GM21723 (cell line): ENCODE measurements around the gene UNKL.

Experiments
- ATAC-seq: cut with Tn5 transposase; IDR thresholded peaks from one replicate; pipeline ENCODE4 v1.9.1; 2021; ENCODE audit warnings: mild to moderate bottlenecking, moderate library complexity; ENCODE audit not compliant: unreplicated experiment

UNKL gene

DNA sequence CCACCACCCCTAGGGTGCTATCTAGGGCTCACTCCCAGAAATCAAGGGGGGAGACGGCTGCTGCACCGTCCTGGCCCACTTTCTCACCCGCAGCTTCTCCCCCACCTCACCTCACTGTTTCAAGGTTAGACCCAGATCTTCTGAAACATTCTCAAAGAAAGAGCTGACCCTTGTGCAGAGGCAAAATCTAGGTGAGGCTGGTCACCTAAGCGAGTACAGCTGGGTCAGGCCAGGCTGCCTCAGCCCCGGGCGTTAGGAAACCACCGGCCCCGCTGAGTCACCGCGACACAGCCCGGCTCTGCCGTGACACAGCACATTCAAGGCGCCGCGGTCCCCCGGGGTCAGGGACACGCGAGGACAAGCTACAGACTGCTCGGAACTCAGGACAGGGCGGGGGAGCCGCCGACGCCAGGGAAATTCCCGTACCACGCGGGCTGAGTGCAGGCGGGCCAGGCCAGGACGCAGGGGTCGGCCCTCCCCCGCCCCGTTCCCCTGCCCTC lies 35.6 kb downstream of the UNKL start:
- peak; percentile 41 for ATAC-seq

DNA sequence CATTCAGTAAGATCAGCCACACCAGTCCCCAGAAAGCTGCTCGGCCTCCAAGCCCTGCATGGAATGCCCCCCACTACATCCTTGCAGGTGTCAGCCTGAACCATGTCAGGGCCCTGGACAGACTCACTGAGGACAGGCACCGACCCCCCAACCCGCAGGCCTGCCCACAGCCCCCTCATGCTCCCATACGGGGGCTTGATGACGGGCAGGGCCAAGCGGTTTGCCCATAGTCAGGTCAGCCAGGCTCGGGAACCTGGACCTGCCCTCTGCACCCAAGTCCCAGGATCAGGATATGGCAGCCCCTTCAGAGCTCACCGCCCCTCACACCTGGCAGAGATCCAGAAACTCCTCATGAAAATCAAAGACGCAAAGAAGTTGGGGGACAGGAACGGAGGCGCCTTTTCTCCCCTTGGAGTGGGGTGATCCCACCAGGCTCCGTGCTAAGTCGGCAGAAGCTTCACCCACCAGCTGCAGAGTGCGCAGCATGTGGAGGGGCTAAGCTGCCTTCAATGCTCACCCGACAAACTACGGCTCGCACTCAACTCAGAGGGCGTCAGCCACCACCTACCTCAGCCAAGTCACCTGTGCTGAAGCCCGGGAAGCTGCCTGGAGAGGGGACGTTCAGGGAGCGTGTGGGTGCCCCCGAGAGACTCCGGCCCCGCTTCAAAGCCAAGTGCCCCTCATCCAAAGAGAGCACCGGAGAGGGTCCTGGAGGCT lies 36.3 kb downstream of the UNKL start:
- no peak for ATAC-seq

- no peak for ATAC-seq
These were observed 37.0 kb downstream of the UNKL start for GRCh38 chr16:1377406-1378010.

- no peak for ATAC-seq
These were observed 38.6 kb downstream of the UNKL start for GRCh38 chr16:1375741-1376410.

DNA sequence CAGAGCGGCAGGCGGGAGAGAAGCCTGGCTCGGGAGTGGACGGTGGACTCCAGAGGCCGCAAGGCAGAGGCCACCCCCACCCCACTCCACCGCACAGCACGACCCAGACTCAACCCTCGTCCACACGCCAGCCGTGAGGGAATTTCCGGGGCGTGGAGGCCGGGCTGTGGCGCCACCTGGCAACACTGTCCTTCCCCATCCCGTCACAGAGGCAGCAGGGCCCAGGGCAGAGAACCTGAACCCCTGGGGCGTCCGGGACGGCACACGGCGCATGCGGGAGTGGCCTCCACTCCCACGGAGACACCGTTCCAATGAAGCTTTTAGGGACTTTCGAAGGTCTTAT lies 39.2 kb downstream of the UNKL start:
- ATAC-seq = no peak

DNA sequence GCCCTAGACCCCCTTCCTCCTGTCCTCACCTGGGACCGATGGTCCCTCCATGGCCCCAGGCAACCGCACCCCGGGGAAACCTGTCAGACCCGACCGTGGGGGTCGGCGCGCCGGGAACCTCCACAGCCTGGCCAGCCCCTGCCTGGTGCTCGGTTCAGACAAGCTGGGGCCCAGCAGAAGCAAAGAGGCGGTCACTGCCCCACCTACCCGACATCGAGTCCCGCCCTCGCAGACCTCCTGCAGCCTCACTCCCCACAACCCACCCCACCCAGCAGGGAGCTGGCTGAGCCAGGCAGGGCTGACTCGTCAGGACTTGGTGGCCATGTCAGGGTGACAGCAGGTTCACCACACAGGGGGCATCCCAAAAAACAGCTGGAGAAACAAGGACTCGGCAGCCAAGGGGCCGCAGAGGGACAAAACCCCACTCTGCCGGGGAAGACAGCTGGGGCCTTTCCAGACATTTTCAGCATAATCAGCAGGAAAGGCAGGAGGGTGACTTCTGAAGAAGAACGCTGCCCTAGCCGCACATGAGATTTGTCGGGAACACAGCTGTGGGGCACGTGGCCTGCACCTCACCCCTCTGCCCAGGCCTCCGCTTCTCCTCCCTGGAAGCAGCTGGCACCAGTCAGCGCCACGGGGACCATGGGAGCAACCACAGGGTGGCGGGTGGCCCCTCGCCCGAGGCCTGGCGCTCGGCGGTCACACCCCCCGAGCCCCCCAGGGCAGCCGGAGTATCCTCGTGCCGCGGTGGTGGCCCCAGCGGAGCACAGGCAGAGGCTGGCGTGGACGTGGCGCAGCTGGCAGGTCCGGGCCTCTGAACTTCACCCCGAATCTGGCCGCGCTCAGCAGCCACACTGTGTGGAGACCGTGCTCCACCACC lies 39.8 kb downstream of the UNKL start:
- no peak for ATAC-seq

DNA sequence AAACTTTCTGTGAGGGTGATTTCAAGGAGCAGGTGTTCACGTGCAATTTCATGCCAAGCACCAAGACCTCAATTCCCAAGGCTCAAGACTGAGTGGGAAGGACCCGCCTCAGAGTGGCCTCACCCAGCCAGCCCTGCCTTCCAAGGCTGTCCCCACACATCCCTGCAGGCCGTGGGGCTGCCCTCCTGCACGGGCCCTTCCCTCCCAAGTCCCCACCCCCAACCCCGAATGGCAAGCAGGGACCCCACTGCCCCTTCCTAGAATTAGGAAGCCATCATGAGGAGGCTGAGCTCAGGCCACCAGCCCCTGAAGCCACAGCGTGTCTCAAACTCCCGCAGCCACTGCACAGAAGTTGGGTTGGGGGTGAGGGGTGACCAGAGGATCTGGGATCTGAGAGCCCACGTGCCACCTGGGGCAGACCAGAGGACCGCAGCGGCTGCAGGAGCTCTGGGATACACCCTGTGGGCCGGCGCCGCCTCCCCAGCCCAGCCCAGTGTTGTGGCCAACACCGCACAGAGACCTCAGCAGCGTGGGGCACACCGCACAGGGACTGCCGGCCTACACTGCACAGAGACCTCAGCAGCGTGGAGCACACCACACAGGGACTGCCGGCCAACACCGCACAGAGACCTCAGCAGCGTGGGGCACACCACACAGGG lies 42.1 kb downstream of the UNKL start:
- no peak for ATAC-seq

DNA sequence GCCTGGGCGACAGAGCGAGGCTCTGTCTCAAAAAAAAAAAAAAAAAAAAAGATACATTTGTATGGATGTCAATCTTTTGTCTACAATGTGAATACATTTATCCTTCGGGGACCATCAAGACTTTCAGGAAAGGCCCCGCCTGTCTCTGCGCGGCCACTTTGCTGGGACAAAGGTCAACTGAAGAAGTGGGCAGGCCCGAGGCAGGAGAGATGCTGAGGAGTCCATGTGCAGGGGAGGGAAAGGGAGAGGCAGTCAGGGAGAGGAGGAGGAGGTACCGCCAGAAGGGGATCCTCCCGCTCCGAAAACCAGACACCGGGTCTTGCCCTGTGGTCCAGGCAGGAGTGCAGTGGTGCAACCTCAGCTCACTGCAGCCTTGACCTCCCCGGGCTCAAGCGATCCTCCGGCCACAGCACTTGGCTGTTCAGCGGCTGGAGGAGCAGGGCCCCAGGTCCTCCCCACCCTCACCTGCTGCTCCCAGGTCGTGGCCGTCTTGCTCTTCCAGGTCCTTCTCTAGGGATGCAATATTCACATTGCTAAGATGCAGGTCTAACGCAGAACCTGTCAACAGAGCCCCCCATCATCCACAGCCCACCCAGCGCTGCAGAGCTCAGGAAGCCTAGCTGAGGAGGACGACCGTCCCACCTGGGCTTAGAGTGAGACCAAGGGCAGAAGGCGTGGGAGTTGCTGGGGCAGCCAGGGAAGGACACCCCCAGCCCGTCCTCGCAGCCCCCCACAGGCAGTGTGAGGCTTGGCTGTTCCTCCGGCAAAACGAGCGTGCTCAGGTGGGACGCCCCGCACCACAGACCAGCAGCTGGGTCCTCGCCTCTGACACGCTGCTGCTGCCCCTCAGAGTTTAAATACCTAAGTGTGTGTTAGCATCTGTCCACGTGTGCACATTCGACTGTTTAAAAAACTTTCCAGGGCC lies 43.2 kb downstream of the UNKL start:
- ATAC-seq = no peak

DNA sequence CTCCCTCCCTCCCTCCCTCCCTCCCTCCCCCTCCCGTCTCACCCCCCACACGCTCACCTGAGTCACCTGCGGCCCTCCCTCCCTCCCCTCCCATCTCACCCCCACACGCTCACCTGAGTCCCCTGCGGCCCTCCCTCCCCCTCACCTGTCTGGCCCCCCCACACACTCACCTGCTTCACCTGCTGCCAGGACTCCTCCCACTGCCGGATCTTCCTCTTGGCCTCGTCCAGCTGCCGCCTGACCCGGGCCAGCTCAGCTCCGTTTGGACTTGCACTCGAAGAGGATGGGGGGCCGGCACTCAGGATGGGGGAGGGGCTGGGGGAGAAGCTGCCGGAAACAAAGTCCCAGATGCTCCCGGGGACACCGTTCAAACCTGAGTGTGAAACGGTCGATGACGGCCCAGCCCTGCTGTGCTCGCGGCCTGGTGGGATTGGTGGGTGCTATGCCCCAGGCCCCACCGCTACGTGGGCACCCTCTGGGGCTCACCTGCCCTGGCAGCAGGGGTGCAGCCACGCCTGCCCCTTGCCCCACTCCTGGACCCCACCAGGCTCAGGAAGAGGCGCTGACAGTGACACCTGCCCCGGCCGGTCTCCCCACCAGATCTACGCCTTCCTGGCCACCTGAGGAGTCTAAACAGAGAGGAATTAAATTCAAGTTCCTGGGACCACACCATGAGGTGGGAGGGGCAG lies 46.9 kb downstream of the UNKL start:
- ATAC-seq = no peak

GRCh38 chr16:1366712-1367299 lies 47.7 kb downstream of the UNKL start:
- no peak for ATAC-seq

GRCh38 chr16:1366060-1366711 lies 48.3 kb downstream of the UNKL start:
- ATAC-seq = no peak

DNA sequence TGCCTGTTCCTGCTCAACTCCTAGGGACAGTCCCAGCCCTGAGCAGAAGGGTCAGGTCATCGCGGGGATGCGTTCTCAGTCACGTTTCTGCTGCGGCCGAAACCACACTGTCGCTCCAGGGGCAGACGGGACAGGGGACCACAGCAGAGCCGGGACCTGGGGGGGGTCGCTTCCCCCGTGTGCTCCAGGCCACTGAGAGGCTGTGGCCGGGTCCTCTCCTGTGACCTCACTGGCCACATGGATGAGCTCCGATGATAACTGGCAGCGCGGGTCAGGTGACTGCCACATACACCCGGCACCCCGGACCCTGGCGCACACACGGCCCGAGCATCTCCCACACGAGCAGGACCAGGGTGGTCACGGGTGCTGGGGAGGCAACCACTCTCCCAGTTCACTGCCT lies 50.0 kb downstream of the UNKL start:
- no peak for ATAC-seq

- ATAC-seq = no peak
These were observed 50.9 kb downstream of the UNKL start for GRCh38 chr16:1363501-1364041.

DNA sequence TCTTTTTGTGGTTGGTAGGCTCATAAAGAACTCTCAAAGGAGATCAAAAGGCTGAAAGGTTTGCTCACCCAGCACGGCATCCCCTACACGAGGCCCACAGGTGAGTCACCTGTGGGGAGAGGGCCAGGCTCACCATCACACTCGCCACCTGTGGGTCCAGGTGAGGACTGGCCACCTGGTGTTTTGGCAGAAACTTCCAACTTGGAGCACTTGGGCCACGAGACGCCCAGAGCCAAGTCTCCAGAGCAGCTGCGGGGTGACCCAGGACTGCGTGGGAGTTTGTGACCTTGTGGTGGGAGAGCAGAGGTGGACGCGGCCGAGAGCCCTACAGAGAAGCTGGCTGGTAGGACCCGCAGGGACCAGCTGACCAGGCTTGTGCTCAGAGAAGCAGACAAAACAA lies 51.7 kb downstream of the UNKL start:
- no peak for ATAC-seq

GRCh38 chr16:1361685-1362360 lies 52.7 kb downstream of the UNKL start:
- ATAC-seq = no peak

DNA sequence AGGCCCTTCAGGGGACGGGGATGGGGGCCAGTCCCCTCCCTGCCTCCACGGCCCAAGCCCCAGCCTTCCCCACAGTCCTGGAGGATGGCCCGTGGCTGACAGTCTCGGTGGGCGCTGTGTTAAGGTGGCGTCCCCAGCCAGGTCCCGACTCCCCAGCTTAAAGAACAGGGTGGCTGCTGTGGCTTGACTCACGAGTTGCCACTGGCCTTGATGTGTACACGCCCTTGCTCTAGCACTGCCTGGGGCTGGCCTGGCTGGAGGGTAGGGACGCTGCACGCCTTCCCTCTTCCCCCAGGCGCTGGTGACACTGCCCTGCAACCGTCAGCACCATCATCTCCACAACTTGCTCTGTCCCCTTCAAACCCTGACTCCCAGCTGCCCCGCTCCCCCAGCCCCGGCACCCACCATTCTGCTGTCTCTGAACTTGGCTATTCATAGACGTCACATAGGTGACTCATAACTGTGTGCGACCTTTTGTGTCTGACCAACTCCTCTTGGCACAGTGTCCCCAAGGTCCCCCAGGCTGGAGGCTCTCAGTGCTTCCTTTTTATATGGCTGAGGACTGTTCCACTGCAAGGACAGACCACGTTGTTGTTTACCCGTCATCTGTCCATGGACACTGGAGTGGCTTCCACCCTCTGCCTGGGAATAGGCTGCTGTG lies 56.5 kb downstream of the UNKL start:
- ATAC-seq = no peak
